HL-60 (cell line): Measurements from ENCODE around the gene MLLT6.

Experiments
- DNase-seq, 2 experiments: peaks; one replicate each; pipeline ENCODE4 v3.0.0-alpha.2; 2010 to 2020; ENCODE audit warnings: low read depth in 1 of 2, low spot score in 1 of 2
- H3K27ac ChIP-seq: fragments of 250-450 bp; sonication (Bioruptor Pico); replicated peaks from 2 replicates; pipeline ENCODE4 v1.5.1; 2020; ENCODE audit warnings: mild to moderate bottlenecking, moderate library complexity
- H3K27me3 ChIP-seq: fragments of 250-450 bp; sonication (Bioruptor Pico); 2 replicates; pipeline ENCODE4 v1.5.1; 2021; ENCODE audit warnings: mild to moderate bottlenecking, moderate library complexity; ENCODE audit not compliant: insufficient read depth, poor library complexity, severe bottlenecking
- H3K4me3 ChIP-seq: replicated peaks from 2 replicates; pipeline ENCODE4 v1.5.1; 2011; ENCODE audit warnings: mild to moderate bottlenecking, control low read depth, low read length; ENCODE audit not compliant: insufficient read depth
- GABPA ChIP-seq: IDR thresholded peaks from 2 replicates; pipeline ENCODE4 v1.6.1; 2012; ENCODE audit warnings: low read depth
- POLR2AphosphoS5 ChIP-seq: IDR thresholded peaks from 2 replicates; pipeline ENCODE4 v1.6.1; 2012; ENCODE audit warnings: low read depth
- SPI1 ChIP-seq: IDR thresholded peaks from 2 replicates; pipeline ENCODE4 v1.6.1; 2012; ENCODE audit warnings: low read depth, mild to moderate bottlenecking, borderline replicate concordance
- TF ChIP-seq, protein P1 (sequence below): IDR thresholded peaks from 2 replicates; pipeline ENCODE4 v1.6.1; 2012; ENCODE audit warnings: low read depth; ENCODE audit not compliant: insufficient replicate concordance
- TF ChIP-seq, protein P2 (sequence below): IDR thresholded peaks from one replicate; pipeline ENCODE4 v1.5.1; 2011; ENCODE audit warnings: low read length, control low read depth, inconsistent platforms; ENCODE audit not compliant: insufficient read depth

The MLLT6 gene

DNA sequence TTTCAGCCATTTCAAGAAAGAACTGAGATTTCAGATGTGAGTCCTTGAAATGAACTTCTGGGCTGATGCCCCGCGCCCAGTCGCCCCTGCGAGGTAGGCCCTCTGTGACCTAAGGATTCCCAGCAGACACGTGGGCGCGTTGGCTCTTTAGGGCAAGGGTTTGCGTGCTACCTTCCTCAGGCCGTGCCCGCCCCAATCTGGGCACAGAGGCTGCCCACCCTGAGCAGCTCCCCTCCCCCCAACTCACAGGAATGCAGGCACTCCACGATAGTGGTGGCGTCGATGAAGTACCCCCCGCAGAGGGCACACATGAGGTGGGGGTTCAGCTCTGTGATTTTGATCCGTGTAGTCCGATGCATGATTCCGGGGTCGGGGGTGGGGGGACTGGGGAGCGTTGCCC, 35.0 kb downstream of the MLLT6 start:
- H3K4me3 ChIP-seq, result no peak overlapping the region
- H3K27ac ChIP-seq, result no peak overlapping the region
- DNase-seq, result no peak
- TF ChIP-seq, protein P1, sequence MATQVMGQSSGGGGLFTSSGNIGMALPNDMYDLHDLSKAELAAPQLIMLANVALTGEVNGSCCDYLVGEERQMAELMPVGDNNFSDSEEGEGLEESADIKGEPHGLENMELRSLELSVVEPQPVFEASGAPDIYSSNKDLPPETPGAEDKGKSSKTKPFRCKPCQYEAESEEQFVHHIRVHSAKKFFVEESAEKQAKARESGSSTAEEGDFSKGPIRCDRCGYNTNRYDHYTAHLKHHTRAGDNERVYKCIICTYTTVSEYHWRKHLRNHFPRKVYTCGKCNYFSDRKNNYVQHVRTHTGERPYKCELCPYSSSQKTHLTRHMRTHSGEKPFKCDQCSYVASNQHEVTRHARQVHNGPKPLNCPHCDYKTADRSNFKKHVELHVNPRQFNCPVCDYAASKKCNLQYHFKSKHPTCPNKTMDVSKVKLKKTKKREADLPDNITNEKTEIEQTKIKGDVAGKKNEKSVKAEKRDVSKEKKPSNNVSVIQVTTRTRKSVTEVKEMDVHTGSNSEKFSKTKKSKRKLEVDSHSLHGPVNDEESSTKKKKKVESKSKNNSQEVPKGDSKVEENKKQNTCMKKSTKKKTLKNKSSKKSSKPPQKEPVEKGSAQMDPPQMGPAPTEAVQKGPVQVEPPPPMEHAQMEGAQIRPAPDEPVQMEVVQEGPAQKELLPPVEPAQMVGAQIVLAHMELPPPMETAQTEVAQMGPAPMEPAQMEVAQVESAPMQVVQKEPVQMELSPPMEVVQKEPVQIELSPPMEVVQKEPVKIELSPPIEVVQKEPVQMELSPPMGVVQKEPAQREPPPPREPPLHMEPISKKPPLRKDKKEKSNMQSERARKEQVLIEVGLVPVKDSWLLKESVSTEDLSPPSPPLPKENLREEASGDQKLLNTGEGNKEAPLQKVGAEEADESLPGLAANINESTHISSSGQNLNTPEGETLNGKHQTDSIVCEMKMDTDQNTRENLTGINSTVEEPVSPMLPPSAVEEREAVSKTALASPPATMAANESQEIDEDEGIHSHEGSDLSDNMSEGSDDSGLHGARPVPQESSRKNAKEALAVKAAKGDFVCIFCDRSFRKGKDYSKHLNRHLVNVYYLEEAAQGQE, result no peak
- TF ChIP-seq POLR2AphosphoS5 (no peak), GABPA (no peak), SPI1 (no peak)
- TF ChIP-seq, protein P2, sequence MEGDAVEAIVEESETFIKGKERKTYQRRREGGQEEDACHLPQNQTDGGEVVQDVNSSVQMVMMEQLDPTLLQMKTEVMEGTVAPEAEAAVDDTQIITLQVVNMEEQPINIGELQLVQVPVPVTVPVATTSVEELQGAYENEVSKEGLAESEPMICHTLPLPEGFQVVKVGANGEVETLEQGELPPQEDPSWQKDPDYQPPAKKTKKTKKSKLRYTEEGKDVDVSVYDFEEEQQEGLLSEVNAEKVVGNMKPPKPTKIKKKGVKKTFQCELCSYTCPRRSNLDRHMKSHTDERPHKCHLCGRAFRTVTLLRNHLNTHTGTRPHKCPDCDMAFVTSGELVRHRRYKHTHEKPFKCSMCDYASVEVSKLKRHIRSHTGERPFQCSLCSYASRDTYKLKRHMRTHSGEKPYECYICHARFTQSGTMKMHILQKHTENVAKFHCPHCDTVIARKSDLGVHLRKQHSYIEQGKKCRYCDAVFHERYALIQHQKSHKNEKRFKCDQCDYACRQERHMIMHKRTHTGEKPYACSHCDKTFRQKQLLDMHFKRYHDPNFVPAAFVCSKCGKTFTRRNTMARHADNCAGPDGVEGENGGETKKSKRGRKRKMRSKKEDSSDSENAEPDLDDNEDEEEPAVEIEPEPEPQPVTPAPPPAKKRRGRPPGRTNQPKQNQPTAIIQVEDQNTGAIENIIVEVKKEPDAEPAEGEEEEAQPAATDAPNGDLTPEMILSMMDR, result no peak
- H3K27me3 ChIP-seq, result peaks cover 6% of the 10 kb centered on the region

DNA sequence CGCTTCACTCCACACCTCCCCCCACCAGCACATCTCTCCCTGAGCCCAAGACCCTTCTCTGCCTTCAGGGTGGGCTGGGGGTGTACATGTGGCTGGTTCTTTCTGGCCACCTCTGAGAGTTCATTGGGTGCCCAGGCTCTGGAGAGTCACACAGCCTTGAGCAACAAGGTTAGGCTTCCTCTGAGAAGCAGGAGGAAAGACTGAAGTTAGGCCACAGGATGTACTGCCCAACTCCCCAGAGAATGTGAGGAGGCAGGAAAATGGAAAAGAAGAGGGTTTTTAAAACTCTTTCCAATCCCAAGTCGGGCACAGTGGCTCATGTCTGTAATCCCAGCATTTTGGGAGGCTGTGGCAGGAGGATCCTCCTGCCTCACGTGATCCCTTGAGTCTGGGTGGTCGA, 35.7 kb downstream of the MLLT6 start:
- H3K4me3 ChIP-seq, result no peak overlapping the region
- TF ChIP-seq, protein P1, result no peak
- TF ChIP-seq SPI1, result no peak
- no peak overlapping the region for H3K27ac ChIP-seq
- no peak for DNase-seq
- H3K27me3 ChIP-seq, result peaks cover 7% of the 10 kb centered on the region

DNA sequence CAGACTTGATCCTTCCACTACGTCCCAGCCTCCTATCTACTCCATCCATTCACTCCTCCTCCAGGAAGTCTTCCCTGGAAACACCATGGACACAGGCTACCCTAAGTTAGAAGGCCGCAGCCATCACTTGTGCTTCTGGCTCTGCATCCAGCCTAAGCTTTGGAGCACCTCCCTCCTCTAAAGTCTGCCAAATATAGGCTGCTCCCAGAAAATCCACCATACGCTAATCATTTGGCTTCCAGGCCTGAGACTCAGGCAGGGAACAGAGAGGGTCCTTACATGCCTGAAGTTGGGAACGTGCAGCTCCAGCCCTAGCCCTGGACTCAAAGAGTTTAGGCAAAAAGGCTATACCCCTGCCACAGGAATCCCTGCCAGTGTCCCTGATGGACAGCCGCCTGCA, 36.4 kb downstream of the MLLT6 start:
- Histone ChIP-seq H3K27me3 (peaks cover 9% of the 10 kb centered on the region), H3K4me3 (no peak overlapping the region), H3K27ac (no peak overlapping the region)
- no peak for TF ChIP-seq SPI1
- no peak for TF ChIP-seq GABPA
- TF ChIP-seq POLR2AphosphoS5, result no peak
- TF ChIP-seq, protein P1, result no peak
- TF ChIP-seq, protein P2, result no peak
- no peak for DNase-seq

DNA sequence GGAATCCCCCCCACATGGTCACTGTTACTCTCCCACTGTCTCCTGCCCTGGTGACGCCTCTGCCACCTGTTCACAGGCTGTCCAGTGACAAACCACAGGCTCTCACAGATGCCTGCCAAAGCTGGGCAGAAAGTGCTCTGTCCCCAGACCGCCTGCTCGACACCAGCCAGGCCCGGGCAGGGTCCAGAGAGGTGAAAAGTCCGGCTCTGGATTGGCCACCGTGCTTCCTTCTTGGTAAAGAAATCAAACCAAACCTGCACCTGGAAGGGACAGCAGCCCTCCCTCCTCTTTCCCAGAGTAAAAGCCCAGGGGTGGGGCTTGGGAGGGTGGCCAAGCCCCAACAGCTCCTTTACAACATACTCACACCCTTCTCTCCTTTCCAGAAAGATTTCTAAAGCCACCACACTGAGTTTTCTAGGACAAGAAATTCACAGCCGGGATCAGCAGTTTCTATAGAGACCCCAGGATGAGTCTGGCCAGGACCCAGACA, 36.9 kb downstream of the MLLT6 start:
- Histone ChIP-seq H3K27ac (no peak overlapping the region), H3K27me3 (peaks cover 14% of the 10 kb centered on the region), H3K4me3 (no peak overlapping the region)
- DNase-seq, result no peak
- TF ChIP-seq, protein P1, result no peak
- no peak for TF ChIP-seq GABPA
- TF ChIP-seq POLR2AphosphoS5, result no peak
- TF ChIP-seq, protein P2, result no peak
- no peak for TF ChIP-seq SPI1
